Activated CD4-positive, CD25-positive, alpha-beta regulatory T cell treated with anti-CD3 and anti-CD28 coated beads, Interleukin-2, amount 50 U/mL, for 16 hours (primary cell): ENCODE data around the gene IQCH.

ENCODE experiments used
- DNase-seq: peaks from one replicate; pipeline ENCODE4 v3.0.0-alpha.2; 2020; ENCODE audit warnings: low read depth, low spot score

IQCH gene

GRCh38 chr15:67501177-67501835 is 246.7 kb downstream of the IQCH start:
- DNase-seq = no peak

- no peak for DNase-seq
These were observed 247.4 kb downstream of the IQCH start for GRCh38 chr15:67501836-67502461.

- no peak for DNase-seq
These were observed 249.5 kb downstream of the IQCH start for GRCh38 chr15:67504056-67504455.

- no peak for DNase-seq
These were observed 250.2 kb downstream of the IQCH start for GRCh38 chr15:67504796-67505195.

- DNase-seq = no peak
These were observed 251.3 kb downstream of the IQCH start for GRCh38 chr15:67505675-67506572.

GRCh38 chr15:67506775-67507747 is 252.5 kb downstream of the IQCH start:
- DNase-seq = no peak

GRCh38 chr15:67508407-67508806 is 253.8 kb downstream of the IQCH start:
- DNase-seq = no peak

- DNase-seq = no peak
These were observed 255.3 kb downstream of the IQCH start for GRCh38 chr15:67509918-67510317.

GRCh38 chr15:67510597-67511190 is 256.1 kb downstream of the IQCH start:
- no peak for DNase-seq

GRCh38 chr15:67511606-67512005 is 257.0 kb downstream of the IQCH start:
- no peak for DNase-seq

- DNase-seq = no peak
These were observed 257.6 kb downstream of the IQCH start for GRCh38 chr15:67512140-67512539.

- no peak for DNase-seq
These were observed 258.5 kb downstream of the IQCH start for GRCh38 chr15:67512933-67513714.

- DNase-seq = no peak
These were observed 260.5 kb downstream of the IQCH start for GRCh38 chr15:67515090-67515489.

GRCh38 chr15:67515557-67515956 is 261.0 kb downstream of the IQCH start:
- DNase-seq = no peak

GRCh38 chr15:67520321-67521028 is 265.9 kb downstream of the IQCH start:
- DNase-seq = no peak

GRCh38 chr15:67521029-67521782 is 266.6 kb downstream of the IQCH start, which contains the start of gene C15orf61:
Gene C15orf61, plus strand, starts transcription at chr15:67521131. Its CDS starts 118 bp downstream, at chr15:67521249.
- peak; percentile 63 for DNase-seq

- DNase-seq = no peak
These were observed 267.4 kb downstream of the IQCH start for GRCh38 chr15:67521783-67522568.

GRCh38 chr15:67523330-67523729 is 268.7 kb downstream of the IQCH start:
- no peak for DNase-seq
